Activated T-cell treated with anti-CD3 and anti-CD28 coated beads for 24 hours (primary cell): ENCODE measurements around the gene TCHP.
A peak's percentile ranks its signal among the peaks of the same experiment; 100 is the strongest.
"Not testable (repeated sequence)": the region's sequence is repeated elsewhere in the genome, so short reads cannot be mapped to it uniquely, and the experiment has no call there.

Experiments
- DNase-seq: peaks from one replicate; pipeline ENCODE4 v3.0.0-alpha.2; 2020; ENCODE audit warnings: low read depth

TCHP gene

DNA sequence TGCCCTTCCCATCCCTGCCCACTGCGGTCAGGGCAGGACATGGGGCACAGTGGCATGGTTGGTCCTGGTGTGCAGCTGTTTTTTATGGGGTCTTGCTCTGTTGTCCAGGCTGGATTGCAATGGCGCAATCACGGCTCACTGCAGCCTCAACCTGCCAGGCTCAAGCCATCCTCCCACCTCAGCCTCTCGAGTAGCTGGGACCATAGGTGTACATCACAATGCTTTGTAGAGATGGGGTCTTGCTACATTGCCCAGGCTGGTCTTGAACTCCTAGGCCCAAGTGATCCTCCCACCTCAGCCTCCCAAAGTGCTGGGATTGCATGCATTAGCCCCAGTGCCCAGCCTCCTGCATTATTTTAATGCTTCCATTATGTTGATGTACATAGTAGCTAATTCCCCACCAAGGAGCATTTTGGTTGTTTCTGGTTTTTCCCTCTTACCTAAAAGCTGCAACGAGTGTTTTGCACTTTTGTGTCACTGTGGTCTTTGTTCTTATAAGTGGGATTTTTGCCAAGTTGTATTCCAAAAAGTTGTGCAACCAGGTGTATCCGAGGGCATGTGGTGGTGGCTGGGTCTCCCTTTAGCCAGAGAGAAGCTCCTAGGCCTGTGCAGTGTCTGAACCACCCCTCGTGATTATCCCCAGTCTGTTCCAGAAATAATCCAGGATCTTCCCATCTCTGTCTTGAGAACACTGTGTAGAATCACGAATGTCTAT lies 10.3 kb downstream of the TCHP start:
- no peak for DNase-seq

DNA sequence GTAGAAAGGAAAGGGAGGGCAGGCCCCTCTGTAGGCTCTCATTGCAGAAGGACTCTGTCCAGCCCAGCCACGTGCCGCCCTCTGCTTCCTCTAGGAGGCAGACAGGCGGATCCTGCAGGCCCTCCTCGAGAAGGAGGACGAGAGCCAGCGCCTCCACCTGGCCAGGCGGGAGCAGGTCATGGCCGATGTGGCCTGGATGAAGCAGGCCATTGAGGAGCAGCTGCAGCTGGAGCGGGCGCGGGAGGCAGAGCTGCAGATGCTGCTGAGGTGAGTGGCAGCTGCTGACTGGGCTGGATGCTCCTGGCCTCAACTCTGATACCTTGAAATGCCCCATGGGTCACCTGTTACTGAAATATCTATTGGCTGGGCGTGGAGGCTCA lies 10.9 kb downstream of the TCHP start:
- no peak for DNase-seq

DNA sequence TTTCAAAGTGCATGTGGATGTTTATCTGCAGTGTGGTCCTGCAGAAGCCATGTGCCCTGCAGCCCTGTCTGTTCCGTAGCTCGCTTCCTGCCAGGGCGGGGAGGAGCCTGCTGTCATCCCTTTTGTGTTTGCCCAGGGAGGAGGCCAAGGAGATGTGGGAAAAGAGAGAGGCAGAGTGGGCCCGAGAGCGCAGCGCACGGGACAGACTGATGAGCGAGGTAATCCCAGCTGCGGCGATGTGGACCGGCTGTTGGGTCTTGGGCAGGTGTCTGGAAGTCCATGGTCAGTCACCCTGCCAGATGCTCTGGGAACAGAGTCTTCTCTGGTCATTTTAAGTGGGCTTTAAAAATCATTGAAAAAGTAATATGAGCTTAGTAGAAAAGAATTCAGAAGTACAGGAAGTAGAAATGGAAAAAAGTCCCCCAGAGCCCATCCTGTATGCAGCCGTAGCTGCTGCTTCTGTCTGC lies 12.8 kb downstream of the TCHP start:
- DNase-seq: no peak

DNA sequence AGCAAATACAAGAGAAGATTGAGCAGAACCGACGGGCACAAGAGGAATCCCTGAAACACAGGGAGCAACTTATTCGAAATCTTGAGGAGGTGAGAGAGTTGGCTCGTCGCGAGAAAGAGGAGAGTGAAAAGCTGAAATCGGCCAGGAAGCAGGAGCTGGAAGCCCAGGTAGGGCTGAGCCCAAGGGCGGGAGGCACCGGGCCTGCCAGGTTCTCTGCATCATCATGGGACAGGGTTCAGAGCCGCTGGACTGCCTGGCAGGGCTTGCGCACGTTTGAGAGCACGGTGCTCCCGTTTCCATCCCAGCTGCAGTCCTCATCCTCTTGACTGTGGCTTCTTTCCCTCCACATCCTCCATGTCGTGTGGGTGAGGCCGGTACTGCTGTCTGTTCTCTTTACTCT lies 14.4 kb downstream of the TCHP start:
- DNase-seq: no peak

DNA sequence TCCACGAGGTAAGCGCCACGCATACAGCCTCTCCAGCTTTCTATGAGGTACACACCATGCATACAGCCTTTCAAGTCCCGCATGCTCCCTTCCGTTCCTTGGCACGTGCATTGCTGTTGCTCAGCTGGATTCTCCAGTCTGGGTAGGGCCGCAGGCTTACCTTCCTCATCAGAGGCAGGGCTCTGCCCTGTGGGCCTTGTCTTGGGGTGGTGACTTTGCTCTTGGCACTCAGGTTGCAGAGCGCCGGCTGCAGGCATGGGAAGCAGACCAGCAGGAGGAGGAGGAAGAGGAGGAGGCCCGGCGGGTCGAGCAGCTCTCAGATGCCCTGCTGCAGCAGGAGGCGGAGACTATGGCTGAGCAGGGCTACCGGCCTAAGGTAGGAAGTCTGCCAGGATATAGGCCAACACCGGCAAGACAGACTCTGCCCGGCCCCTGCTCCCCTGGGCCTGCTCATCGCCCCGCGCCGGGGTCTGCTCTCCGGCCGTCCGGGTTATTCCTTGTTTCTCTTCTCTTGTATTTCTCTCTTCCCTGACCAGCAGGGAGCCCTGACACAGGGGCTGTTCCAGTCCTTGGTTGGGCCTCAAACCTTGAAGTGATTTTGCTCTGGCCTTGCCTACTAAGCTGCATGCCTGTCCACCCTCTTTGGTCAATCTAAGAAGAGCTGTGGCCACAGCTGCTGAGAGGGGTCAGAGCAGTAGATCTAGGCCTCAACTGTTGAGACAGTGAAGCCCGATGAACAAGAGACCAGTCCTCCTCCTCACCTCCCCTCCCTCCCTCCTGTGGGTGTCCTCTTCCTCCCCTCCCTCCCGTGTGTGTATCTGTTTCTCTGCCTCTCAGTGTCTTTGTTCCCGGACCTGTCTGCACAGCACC lies 15.3 kb downstream of the TCHP start:
- no peak for DNase-seq

DNA sequence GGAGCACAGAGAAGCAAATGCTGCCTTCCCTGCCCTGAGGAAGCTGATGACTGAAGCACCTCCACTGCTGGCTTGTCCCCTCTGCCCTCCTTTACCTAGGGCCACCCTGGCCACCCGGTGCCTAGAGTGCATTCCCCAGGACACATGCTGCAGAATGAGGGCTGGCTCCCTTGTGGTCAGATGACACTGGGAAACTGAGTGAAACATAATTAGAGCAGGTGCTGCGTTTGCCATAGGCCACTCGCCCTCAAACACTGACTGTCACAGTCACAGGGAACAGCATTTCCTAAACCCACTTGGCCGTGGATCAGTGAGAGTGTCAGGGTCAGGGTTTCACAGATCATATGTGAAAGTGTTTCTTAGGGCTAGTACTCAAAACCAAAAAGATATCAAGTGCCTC lies 16.0 kb downstream of the TCHP start:
- no peak for DNase-seq

DNA sequence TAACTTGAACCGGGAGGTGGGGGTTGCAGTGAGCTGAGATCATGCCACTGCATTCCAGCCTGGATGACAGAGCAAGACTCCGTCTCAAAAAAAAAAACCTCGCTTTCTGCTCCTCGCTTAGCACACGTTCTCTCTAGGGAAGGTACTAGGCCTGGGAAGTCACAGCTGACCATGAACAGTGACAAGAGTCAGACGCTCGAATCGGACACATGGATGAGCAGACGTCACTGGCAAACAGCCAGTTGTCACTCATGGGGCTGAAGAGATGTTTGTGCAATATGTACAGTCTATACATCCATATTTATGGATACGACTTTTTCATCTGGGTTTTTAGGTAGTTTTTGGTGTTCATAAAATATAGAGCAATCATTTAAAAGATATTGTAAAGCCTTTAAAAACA lies 19.4 kb downstream of the TCHP start:
- DNase-seq: no peak

DNA sequence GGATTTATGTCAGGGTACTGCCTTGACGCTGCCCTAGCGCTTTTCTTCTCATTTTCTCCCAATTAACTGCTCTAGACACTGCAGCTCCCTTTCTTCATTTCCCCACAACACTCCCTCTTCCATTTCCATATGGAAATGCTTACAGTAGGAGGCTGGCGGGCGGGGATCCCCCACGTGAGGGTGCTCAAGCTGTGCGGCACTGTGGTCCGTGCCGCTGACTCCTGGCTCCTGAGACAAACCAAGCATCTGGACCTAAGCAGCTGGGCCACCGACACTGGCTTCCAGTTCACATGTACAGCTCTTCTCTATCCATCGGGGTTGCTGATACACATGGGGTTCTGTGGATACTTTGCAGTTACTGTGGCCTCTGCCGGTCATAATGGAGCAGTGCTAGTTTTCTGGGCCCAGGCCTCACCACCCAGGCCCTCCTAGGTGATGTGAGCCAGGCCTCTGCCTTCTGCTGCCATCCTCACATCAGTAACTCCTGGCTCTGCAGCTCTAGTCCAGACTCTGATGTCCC lies 20.2 kb downstream of the TCHP start:
- no peak for DNase-seq

DNA sequence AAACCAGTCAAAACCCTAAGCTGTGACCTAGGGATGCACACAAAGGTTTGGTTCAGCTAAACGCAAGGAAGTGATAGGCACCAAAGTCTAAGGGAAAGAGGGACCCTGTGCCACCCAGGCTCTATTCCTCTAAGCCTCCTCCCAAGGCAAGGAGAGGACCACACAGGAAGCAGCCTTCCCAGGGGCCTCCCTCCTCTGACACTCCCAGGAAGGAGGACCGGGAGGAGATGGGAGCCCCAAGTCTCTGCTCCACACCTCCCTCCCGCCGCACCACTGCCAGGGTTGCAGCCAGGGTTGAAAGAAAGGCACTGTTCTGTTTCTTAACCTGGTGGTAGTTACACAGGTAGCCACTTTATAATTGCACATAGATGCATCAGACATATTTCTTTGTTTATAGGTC lies 21.9 kb downstream of the TCHP start:
- DNase-seq: no peak

DNA sequence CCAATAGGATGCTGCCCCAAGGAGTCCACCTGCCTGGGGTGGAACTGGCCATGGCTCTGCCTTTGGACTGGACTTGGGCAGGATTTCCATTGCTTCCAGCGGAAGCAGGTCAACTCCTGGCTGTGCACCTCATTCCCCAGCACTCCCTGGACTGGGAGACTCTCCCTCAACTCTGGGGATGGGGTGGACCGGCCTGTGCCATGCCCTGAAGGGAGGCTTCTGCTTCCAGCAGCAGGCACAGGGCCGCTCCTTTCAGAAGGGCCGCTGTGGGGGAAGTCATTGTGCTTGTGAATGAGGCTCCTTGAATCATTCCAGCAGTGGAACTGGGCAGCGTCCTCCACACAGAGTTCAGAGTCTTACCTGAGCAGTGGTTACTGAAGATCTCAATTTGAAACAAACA lies 23.0 kb downstream of the TCHP start:
- no peak for DNase-seq

DNA sequence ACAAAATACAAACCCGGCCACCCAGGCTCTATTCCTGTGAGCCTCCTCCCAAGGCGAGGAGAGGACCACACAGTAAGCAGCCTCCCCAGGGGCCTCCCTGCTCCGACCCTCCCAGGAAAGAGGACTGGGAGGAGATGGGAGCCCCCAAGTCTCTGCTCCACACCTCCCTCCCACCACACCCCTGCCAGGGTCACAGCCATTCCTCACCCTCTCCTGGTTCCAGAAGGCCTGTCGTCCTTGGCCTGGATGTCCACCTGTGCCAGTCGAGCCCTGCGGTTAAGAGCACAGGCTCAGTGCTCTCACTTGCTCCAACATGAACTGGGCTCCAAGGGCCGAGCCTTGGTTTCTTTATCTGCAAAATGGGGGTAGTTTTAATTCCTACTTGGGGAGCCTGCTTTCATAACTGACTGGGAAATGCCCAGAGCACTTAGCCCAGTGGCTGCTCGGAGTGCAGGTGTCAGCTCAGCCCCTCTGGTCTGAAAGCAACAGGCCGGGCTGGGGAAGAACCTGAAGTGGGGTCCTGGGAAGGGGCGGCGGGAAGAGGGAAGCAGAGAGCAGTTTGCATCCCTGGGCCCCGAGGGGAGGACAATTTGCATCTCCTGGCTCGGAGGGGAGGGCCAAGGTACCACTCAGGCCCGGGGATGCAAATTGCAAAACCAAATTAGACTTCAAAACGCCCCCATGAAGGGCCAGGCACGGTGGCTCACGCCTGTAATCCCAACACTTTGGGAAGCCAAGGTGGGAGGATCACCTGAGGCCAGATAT lies 23.6 kb downstream of the TCHP start:
- no peak for DNase-seq

DNA sequence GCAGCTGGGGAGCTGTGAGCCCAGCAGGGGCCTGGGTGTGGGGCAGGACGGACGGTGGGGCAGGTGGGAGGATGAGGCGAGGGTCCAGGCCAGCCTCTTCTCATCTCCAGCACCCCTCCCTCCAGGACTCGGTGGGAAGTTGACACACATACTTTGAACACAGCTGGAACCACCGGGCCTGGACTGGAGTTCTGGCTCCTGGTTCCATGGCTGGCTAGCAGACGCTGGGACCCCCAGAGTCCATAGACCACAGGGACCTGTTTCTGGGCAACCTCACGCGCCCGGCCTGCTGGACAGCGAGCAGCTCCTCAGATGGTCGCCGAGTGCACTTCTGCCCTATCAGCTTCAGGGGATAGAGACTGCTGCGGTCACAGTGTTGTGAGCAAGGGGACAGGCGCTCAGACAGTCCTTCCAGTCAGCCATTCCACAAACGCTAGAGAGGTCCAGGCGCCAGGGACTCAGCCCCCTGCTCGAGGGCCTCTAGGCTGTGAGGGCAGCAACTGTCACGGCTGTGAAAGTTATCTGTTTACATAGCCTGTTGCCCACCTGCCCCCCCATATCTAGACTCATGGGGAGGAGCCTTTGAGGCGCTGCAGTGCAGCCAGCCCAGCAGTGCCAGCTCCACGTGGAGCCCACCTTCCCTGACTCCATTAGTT lies 25.2 kb downstream of the TCHP start:
- DNase-seq: no peak

DNA sequence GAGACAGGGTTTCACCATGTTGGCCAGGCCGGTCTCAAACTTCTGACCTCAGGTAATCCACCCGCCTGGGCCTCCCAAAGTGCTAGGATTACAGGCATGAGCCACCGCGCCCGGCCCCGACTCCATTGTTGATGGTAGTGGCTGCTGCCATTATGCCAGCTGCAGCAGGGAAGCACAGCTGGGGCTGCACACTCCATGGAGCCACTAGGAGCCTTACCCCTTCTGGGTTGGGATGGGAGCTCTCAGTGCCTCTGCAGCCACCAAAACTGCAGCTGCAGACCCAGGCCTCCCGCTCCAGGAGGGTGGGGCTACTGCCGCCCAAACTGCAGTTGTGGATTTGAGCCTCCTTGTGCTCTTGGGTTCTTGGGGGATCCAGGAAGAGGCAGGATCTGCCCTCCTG lies 25.9 kb downstream of the TCHP start:
- DNase-seq: no peak

DNA sequence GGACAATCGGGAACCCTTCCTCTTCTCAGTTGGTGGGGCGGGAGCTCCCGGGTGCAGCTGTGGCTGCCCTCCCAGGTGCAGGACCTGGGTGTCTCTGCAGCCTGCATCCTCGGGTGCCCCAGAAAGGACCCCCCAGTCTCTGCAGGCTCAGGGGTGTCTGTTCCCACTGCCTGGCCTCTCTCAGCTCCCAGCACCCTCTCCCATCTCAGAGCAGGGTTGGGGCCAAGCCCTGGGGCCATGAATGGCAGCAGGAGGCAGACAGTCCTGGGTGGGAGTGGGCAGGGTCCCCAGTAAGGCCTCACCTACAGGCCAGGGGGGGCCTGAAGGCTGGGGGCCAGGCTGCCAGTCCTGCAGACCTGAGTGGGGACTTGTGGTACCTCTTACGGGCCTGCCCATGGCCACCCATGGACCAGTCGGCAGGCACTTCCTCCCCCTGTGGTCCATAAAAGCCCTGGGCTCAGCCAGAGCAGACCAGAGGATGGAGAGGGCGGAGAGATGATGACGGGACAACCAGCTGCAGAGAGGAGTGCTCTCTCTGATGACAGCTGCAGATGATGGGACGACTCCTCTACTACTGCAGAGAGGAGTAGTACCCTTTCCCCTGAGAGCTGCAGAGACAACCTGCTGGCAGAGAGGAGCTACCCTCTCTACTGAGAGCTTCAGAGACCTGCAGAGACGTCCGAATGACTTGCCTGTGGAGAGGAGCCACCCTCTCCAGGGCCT lies 26.6 kb downstream of the TCHP start:
- no peak for DNase-seq

DNA sequence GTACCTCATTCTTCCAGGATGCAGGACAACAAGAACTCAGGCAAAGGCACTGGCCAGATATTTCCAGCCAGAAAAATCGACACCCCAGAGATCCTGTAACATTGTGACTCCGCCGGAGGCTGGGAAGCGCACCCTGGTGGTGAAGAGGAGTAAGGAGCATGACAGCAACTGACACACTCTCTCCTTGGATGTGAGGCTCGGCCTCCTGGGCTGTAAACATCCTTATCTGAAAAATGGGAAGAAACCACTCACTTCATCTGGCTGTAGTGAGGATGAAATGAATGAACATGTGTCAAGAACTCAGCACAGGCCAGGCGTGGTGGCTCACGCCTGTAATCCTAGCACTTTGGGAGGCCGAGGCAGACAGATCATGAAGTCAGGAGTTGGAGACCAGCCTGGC lies 27.5 kb downstream of the TCHP start:
- DNase-seq: peak; percentile 11

DNA sequence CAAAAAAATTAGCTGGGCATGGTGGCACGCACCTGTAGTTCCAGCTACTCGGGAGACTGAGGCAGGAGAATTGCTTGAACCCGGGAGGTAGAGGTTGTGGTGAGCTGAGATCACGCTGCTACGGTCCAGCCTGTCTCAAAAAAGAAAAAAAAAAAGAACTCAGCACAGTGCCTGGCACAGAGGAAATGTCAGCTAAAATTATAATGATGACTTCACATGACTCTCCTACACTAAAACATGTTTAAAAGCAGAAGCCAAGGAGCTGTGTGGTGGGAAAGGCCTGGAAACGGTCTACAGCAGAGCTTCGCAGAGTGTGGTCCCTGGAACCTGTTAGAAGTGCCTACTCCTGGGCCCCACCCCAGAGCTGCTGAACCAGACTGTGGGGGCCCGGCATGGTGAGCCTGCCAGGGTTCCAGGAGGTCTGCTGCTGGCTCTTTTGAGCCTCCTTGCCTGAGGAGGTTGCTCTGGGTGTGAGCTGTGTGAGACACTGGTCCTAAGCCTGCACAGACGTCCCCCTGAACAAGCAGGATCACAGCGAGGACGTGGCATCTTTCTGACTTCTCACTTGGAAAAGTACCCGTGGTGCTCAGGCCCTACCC lies 28.1 kb downstream of the TCHP start:
- no peak for DNase-seq

DNA sequence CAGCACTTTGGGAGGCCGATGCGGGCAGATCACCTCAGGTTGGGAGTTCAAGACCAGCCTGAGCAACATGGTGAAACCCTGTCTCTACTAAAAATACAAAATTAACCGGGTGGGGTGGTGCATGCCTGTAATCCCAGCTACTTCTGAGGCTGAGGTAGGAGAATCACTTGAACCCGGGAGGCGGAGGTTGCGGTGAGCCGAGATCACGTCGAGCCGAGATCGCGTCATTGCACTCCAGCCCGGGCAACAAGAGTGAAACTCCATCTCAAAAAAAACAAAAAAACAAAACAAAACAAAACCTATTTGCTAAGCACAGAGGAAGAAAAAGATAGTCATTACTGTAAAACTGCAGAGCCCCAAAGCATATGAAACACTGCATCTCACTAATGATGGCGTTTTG lies 29.3 kb downstream of the TCHP start:
- DNase-seq: not testable (repeated sequence)

DNA sequence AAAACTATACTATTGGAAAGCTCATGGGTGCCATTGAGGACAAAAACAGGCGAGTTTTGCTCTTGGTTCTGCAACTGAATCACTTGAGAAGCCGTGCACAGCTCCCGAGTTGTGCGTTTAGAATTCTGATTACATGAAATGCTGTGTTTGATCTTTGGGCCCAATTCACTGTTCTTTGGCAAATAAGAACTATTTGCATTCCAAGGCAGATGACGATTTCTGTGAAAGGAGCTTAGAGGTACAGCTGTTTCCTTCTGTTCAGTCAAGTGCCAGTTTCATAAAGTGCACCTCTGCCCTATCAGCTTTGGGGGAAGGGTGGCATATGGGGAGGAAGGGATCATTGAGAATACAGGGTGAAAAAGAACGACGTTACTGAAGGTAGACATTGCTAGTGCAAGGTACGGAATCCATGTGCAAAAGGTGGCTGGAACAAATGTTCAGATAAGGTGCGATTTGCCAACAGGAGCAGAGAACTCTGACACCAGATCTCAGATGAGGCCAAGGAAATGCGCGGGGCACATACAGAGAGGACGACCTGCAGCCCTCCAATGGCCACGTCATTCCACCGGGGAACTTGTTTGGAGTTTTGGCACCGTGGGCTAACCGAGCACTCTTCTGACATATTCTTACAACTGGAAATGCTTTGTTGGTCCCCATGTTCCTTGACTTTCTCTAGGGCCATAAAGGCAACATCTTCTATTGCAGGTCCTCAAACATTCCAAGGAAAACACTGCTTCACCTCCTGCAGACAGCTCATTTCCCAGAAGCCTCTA lies 30.1 kb downstream of the TCHP start:
- no peak for DNase-seq

DNA sequence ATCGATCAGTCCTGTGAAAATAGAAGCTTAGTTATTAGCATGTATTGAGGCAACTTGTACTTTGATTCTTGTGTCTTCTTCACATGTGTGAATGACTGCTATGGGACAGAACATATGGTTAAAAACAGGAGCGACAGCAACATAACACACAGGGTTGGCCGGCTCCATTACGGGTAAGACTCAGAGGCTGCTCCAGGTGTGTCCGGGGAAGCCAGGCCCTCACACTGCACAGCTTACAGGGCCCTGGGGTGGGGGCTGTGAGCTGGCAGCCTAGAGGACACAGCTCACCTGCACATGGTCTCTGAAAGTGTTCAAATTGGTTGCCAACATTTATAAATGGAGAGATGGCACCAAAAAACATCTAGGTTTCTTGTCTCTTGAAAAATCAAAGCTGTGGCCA lies 31.1 kb downstream of the TCHP start:
- no peak for DNase-seq

DNA sequence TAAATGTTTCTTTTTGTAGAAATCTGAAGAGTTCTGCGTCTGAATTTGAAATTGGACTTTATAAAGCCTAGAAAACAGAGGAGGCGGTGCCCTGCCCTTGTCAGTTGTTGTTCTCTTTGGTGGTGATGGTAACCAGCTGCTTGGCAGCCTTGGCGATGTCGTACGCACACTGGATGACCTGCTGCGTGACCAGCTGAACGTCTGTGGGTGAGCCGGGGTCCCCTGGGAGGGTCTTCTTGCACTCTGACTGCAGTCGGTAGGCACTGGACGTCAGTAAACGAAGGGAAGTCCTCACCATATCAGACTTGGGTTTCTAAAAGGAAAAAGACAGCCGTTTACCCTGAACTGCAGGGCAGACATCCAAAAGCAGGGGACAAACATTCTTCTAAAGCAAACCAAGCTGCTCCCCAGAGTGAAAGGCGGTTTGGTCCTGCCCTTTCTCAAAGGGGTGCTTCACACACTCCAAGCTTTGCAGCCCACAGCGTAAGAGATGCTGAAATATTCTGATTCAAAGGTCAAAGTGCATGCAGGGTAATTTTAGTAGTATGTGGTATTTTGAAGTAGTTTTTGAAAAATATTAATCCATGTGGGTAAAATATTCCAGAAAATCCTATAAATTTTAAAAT lies 32.9 kb downstream of the TCHP start:
- no peak for DNase-seq
